HEK293T (cell line): ENCODE data around the gene GIMAP6.

Source experiments
- ARNT ChIP-seq: fragments of 450-650 bp; IDR thresholded peaks from 2 replicates; pipeline ENCODE4 v1.6.1; 2017; ENCODE audit warnings: mild to moderate bottlenecking
- BHLHE40 ChIP-seq: fragments of 450-650 bp; IDR thresholded peaks from 2 replicates; pipeline ENCODE4 v1.6.1; 2016; ENCODE audit warnings: mild to moderate bottlenecking, moderate library complexity, borderline replicate concordance
- CTBP1 ChIP-seq: fragments of 450-650 bp; IDR thresholded peaks from 2 replicates; pipeline ENCODE4 v1.6.1; 2016; ENCODE audit warnings: borderline replicate concordance
- ELF4 ChIP-seq: fragments of 450-650 bp; IDR thresholded peaks from 2 replicates; pipeline ENCODE4 v1.6.1; 2017; ENCODE audit warnings: antibody characterized with exemption
- FOXA1 ChIP-seq: fragments of 450-650 bp; IDR thresholded peaks from 2 replicates; pipeline ENCODE4 v1.6.1; 2016; ENCODE audit warnings: mild to moderate bottlenecking
- FOXK2 ChIP-seq: fragments of 450-650 bp; IDR thresholded peaks from 2 replicates; pipeline ENCODE4 v1.6.1; 2016; ENCODE audit warnings: mild to moderate bottlenecking
- FOXM1 ChIP-seq: fragments of 450-650 bp; IDR thresholded peaks from 2 replicates; pipeline ENCODE4 v1.6.1; 2017; ENCODE audit warnings: mild to moderate bottlenecking, borderline replicate concordance
- HDGF ChIP-seq: fragments of 450-650 bp; IDR thresholded peaks from 2 replicates; pipeline ENCODE4 v1.6.1; 2017; ENCODE audit warnings: antibody characterized with exemption, borderline replicate concordance
- NFRKB ChIP-seq: fragments of 450-650 bp; IDR thresholded peaks from 2 replicates; pipeline ENCODE4 v1.6.1; 2016; ENCODE audit warnings: mild to moderate bottlenecking, moderate library complexity
- PKNOX1 ChIP-seq: fragments of 450-650 bp; IDR thresholded peaks from 2 replicates; pipeline ENCODE4 v1.6.1; 2016
- SP1 ChIP-seq: fragments of 450-650 bp; IDR thresholded peaks from 2 replicates; pipeline ENCODE4 v1.6.1; 2017
- SUZ12 ChIP-seq: fragments of 450-650 bp; IDR thresholded peaks from 2 replicates; pipeline ENCODE4 v1.6.1; 2016; ENCODE audit warnings: mild to moderate bottlenecking
- TARDBP ChIP-seq: fragments of 450-650 bp; IDR thresholded peaks from 2 replicates; pipeline ENCODE4 v1.6.1; 2016
- ZNF384 ChIP-seq: fragments of 450-650 bp; IDR thresholded peaks from 2 replicates; pipeline ENCODE4 v1.6.1; 2016

- TF ChIP-seq SP1 (no peak), FOXM1 (no peak), BHLHE40 (no peak), SUZ12 (no peak), ELF4 (no peak), ZNF384 (no peak), CTBP1 (no peak), PKNOX1 (no peak), FOXA1 (no peak), FOXK2 (no peak), TARDBP (no peak), HDGF (no peak), NFRKB (no peak), ARNT (no peak)
Observed at GRCh38 chr7:150642926-150643325, 10.7 kb upstream of the GIMAP6 start.
